AG04449 (cell line): ENCODE results near the gene KDM5B.

Experiments used
- CTCF ChIA-PET: fragments of 350-600 bp; formaldehyde crosslinking; extraction: SDS; loops from one replicate; lab custom pipeline; 2021; ENCODE audit warnings: antibody characterized with exemption; lab: Yijun Ruan, JAX
- POLR2A ChIA-PET: fragments of 400-600, 350-600 bp; formaldehyde crosslinking; extraction: SDS; loops from one replicate; lab custom pipeline; 2020; ENCODE audit warnings: antibody characterized with exemption, inconsistent platforms; lab: Yijun Ruan, JAX
- DNase-seq: peaks from one replicate; pipeline ENCODE4 v3.0.0-alpha.2; 2010; ENCODE audit warnings: low read depth, low spot score
- H3K4me3 ChIP-seq: 2 replicates; pipeline ENCODE4 v1.5.1; 2011; ENCODE audit warnings: low read depth, mild to moderate bottlenecking, control low read depth, low read length
- TF ChIP-seq, protein P1 (sequence below): IDR thresholded peaks from one replicate; pipeline ENCODE4 v1.5.1; 2011; ENCODE audit warnings: mild to moderate bottlenecking, moderate library complexity, low read length, control low read depth, inconsistent platforms; ENCODE audit not compliant: insufficient read depth; ENCODE audit errors: missing control alignments

The KDM5B gene

DNA sequence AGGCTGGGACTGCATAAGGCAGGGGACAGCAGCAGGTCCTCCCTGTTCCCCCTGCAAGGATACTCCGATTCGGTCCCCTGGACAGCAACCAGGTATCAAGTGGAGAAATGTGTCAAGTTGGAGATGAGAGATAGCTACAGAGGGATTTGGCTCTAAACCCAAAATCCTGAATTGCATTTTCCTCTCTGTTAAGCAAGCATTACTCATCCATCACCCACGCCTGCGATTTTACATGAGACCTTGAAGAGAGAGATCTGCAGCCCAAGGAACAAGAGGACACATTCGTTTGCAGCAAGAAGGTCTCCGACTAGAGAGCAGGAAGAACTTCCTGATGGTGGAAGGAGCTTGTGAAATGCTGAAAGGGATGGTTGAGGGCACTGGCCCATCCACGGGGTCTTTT is 119.8 kb downstream of the KDM5B start:
- ChIA-PET POLR2A (no interaction called here), CTCF (no interaction called here)
- no peak overlapping the region for H3K4me3 ChIP-seq
- TF ChIP-seq, protein P1, sequence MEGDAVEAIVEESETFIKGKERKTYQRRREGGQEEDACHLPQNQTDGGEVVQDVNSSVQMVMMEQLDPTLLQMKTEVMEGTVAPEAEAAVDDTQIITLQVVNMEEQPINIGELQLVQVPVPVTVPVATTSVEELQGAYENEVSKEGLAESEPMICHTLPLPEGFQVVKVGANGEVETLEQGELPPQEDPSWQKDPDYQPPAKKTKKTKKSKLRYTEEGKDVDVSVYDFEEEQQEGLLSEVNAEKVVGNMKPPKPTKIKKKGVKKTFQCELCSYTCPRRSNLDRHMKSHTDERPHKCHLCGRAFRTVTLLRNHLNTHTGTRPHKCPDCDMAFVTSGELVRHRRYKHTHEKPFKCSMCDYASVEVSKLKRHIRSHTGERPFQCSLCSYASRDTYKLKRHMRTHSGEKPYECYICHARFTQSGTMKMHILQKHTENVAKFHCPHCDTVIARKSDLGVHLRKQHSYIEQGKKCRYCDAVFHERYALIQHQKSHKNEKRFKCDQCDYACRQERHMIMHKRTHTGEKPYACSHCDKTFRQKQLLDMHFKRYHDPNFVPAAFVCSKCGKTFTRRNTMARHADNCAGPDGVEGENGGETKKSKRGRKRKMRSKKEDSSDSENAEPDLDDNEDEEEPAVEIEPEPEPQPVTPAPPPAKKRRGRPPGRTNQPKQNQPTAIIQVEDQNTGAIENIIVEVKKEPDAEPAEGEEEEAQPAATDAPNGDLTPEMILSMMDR, result no peak
- no peak for DNase-seq

DNA sequence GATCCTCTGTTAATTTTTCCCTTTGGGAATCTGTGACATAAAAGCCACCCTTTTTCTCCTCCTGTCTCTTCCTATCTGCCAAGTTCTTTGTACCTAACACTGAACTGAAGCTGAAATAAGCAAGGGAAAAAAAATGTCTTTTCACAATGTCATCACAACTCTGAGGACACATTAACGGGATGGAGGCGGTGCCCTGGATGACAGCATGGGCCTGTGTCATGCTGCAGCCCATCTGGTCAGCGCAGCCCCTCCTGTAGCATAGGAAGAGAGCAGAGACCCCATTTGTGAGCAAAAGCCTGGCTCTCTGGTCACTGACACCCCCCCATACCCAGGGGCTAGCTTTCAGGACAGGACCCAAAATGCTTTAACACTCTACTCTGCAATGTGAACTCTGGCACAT is 120.4 kb downstream of the KDM5B start:
- no peak overlapping the region for H3K4me3 ChIP-seq
- TF ChIP-seq, protein P1, result no peak
- POLR2A ChIA-PET, result no interaction called here
- CTCF ChIA-PET, result no interaction called here
- DNase-seq, result no peak

DNA sequence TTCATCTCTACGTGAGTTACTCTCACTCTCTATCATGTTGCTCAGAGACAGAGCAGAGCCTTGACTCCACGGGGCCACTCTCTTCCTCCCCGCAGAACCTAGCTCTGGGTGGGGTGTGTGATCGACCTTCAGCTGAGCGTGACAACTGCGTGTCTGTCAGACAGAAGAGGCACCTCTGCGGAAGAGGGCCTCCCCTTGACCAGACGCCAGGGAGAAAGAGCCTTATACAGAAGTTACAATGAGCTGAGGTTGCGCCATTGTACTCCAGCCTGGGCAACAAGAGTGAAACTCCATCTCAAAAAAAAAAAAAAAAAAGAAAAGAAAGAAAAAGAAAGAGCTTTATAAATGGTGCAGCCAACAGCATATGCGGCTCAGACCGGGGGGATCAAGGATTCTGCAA is 120.9 kb downstream of the KDM5B start:
- DNase-seq, result no peak
- CTCF ChIA-PET, result no interaction called here
- POLR2A ChIA-PET, result no interaction called here

DNA sequence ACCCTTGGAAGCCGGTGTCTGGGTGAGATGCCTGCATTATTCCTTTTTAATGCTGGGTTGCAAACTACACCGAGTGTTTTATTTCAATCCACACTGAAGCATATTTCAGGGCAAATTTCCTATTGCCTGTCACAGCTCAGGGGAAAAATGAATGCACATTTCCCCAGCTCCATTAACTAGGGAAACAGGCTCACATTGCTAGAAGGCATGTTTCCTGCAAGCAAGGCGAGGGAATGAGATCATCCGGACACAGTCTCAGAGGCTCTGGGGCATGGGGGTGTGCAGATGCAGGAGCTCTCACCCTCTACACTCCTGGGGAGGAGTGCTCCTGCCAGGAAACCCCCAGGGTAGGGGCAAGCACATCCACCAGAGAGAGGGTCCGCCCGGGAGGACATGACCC is 122.6 kb downstream of the KDM5B start:
- no peak for DNase-seq
- TF ChIP-seq, protein P1, result no peak
- H3K4me3 ChIP-seq, result no peak overlapping the region
- POLR2A ChIA-PET, result no interaction called here
- CTCF ChIA-PET, result interaction anchor here (1.2 kb wide), 1 partner anchor 26 kb away, joined by 3 read pairs; no protein-coding TSS in a partner anchor

More for the DNA sequence above, 120.9 kb downstream of the KDM5B start:
- TF ChIP-seq, protein P1, result no peak
- no peak overlapping the region for H3K4me3 ChIP-seq

DNA sequence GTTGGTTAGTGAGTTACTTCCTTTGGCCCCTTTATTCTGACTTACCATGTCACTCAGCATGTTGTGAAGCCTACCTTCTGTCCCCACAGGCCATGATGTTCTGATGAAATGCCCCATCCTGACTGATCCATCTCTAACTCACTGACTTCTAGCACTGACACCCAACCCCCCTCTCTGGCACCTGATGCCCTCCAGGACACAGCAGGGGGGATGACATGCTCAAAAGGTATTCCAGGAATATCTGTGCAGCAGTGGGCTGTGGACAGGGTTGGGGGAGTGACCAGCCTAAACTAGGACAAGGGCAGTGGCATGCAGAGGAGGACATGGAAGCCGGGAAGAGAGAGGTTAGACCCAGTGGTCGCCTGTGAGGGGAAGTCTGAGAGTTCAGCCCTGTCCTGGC is 123.5 kb downstream of the KDM5B start:
- TF ChIP-seq, protein P1, result no peak
- ChIA-PET POLR2A (no interaction called here), CTCF (interaction anchor here (1.8 kb wide), 1 partner anchor 8 kb away, joined by 6 read pairs; no protein-coding TSS in a partner anchor)
- no peak overlapping the region for H3K4me3 ChIP-seq
- DNase-seq, result no peak

DNA sequence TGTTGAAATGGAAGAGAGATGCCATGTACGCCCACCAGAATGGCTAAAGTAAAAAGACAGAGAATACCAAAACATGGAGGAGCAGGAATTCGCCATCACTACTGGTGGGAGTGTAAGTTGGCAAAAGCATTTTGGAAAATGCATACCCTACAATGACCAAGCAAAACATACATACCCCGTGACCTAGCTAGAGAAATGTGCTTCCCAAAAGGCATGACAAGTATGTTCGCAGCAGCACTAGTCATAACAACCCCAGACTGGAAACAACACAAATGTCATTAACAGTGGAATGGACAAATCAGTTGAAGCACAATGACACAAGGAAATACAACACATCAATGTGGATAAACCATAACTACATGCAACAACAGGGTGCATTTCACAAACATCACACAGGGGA is 125.2 kb downstream of the KDM5B start:
- no peak overlapping the region for H3K4me3 ChIP-seq
- CTCF ChIA-PET, result interaction anchor here (1.8 kb wide), 1 partner anchor 10 kb away, joined by 6 read pairs; no protein-coding TSS in a partner anchor
- DNase-seq, result no peak
- TF ChIP-seq, protein P1, result no peak
- POLR2A ChIA-PET, result no interaction called here
